ELR (cell line): Measurements from ENCODE around the gene MRPL43.
A peak's percentile ranks its signal among the peaks of the same experiment; 100 is the strongest.

Source experiments
- DNase-seq: peaks from one replicate; pipeline ENCODE4 v3.0.0-alpha.2; 2015; ENCODE audit warnings: low read depth

MRPL43 gene

GRCh38 chr10:101002456-101002855 lies 15.2 kb upstream of the MRPL43 start:
- DNase-seq: no peak

- DNase-seq: no peak
Measured at GRCh38 chr10:101001659-101002035, 14.3 kb upstream of the MRPL43 start.

GRCh38 chr10:101000915-101001658 lies 13.8 kb upstream of the MRPL43 start:
- peak; percentile 91 for DNase-seq

GRCh38 chr10:101000127-101000914 lies 13.0 kb upstream of the MRPL43 start:
- peak; percentile 59 for DNase-seq

GRCh38 chr10:100999742-101000126 lies 12.4 kb upstream of the MRPL43 start, which contains the start of gene LZTS2:
Gene LZTS2, plus strand, starts transcription at chr10:100999808. Its CDS starts 2,731 bp downstream, at chr10:101002539.
- DNase-seq: no peak

GRCh38 chr10:100998991-100999741 lies 11.9 kb upstream of the MRPL43 start:
- peak; percentile 76 for DNase-seq

GRCh38 chr10:100998183-100998990 lies 11.1 kb upstream of the MRPL43 start:
- DNase-seq: peak; percentile 74

- peak; percentile 77 for DNase-seq
Measured at GRCh38 chr10:100997360-100998182, 10.3 kb upstream of the MRPL43 start.

GRCh38 chr10:100996678-100997359 lies 9.5 kb upstream of the MRPL43 start:
- DNase-seq: peak; percentile 42

GRCh38 chr10:100995181-100995580 lies 7.9 kb upstream of the MRPL43 start:
- DNase-seq: no peak

- peak; percentile 62 for DNase-seq
Measured at GRCh38 chr10:100993986-100994708, 6.8 kb upstream of the MRPL43 start.

- no peak for DNase-seq
Measured at GRCh38 chr10:100989088-100989487, 1.8 kb upstream of the MRPL43 start.

GRCh38 chr10:100988166-100988565 lies 869 bp upstream of the MRPL43 start:
- DNase-seq: no peak

GRCh38 chr10:100987685-100988049 lies 370 bp upstream of the MRPL43 start:
- no peak for DNase-seq

GRCh38 chr10:100986623-100986951 lies 710 bp downstream of the MRPL43 start:
- no peak for DNase-seq

GRCh38 chr10:100985336-100985735 lies 2.0 kb downstream of the MRPL43 start:
- DNase-seq: no peak

GRCh38 chr10:100984672-100985177 lies 2.6 kb downstream of the MRPL43 start:
- no peak for DNase-seq

- DNase-seq: no peak
Measured at GRCh38 chr10:100983868-100984671, 3.2 kb downstream of the MRPL43 start.
